GM12878 (cell line): ENCODE results near the gene FREM3. TPM values are rescaled to one million over a fixed set of nuclear protein-coding genes. Genes with fewer than 3 reads are reported as not detected.

Experiments used
- ATAC-seq: fragments of 200-7000 bp; cut with Tn5 transposase; 3 replicates; pipeline ENCODE4 v1.9.1; 2020; ENCODE audit warnings: mild to moderate bottlenecking, moderate library complexity
- BruUV-seq: library from RNA; stranded (reverse); fragments of 400-500 nt; replicated peaks from 2 replicates; lab custom pipeline; 2021; lab: Mats Ljungman, UMichigan
- CTCF ChIA-PET: fragments of 300-600 bp; sonication (Branson Sonifier 250); formaldehyde crosslinking; extraction: SDS; loops from one replicate; lab custom pipeline; 2021; ENCODE audit warnings: inconsistent platforms; lab: Yijun Ruan, JAX
- POLR2A ChIA-PET: fragments of 350-600 bp; formaldehyde crosslinking; extraction: SDS; loops from one replicate; lab custom pipeline; 2021; ENCODE audit warnings: inconsistent platforms; lab: Charles Lee
- RAD21 ChIA-PET: fragments of 300-600 bp; sonication (Branson Sonifier 250); formaldehyde crosslinking; loops from one replicate; lab custom pipeline; 2023; ENCODE audit warnings: antibody characterized with exemption; ENCODE audit not compliant: unreplicated experiment; lab: Charles Lee
- SMC1A ChIA-PET: fragments of 300-600 bp; sonication (Branson Sonifier 250); formaldehyde crosslinking; loops from one replicate; lab custom pipeline; 2023; ENCODE audit not compliant: unreplicated experiment, uncharacterized antibody; lab: Charles Lee
- DNase-seq: peaks from one replicate; pipeline ENCODE4 v3.0.0-alpha.2; 2011; ENCODE audit warnings: low read depth, low spot score
- FAIRE-seq: peaks from 3 replicates; lab custom pipeline; 2011; peaks lifted over from hg19 to GRCh38; lab: Jason Lieb, UNC
- H2AFZ ChIP-seq: 2 replicates; pipeline ENCODE4 v1.6.0; 2011; ENCODE audit warnings: low read depth, low read length, control low read depth; ENCODE audit not compliant: control insufficient read depth
- H3K27ac ChIP-seq: 2 replicates; pipeline ENCODE4 v1.5.1; 2011; ENCODE audit warnings: control low read depth; ENCODE audit not compliant: control insufficient read depth, insufficient read depth
- H3K27me3 ChIP-seq, 2 experiments: replicated peaks in 1 of 2; 2 replicates each; pipeline versions ENCODE4 v1.6.0 to v1.6.1; 2011; ENCODE audit warnings: low read length in 1 of 2; ENCODE audit not compliant: control insufficient read depth in 2 of 2, insufficient read depth in 2 of 2
- H3K36me3 ChIP-seq, 2 experiments: 2 replicates each; pipeline ENCODE4 v1.5.1; 2011; ENCODE audit warnings: low read length in 1 of 2; ENCODE audit not compliant: control insufficient read depth in 2 of 2, insufficient read depth in 2 of 2
- H3K4me1 ChIP-seq: 2 replicates; pipeline ENCODE4 v1.6.1; 2011; ENCODE audit warnings: mild to moderate bottlenecking, low read length, moderate library complexity, mixed read lengths; ENCODE audit not compliant: control insufficient read depth, insufficient read depth
- H3K4me2 ChIP-seq: 2 replicates; pipeline ENCODE4 v1.6.0; 2011; ENCODE audit warnings: control low read depth; ENCODE audit not compliant: control insufficient read depth, insufficient read depth
- H3K4me3 ChIP-seq: fragments of 200-600 bp; sonication (generic); 2 replicates; pipeline ENCODE4 v1.5.1; 2016
- H3K79me2 ChIP-seq: 2 replicates; pipeline ENCODE4 v1.6.0; 2011; ENCODE audit warnings: low read length; ENCODE audit not compliant: control insufficient read depth, insufficient read depth
- H3K9ac ChIP-seq: 2 replicates; pipeline ENCODE4 v1.8.0; 2011; ENCODE audit warnings: low read length, control low read depth, mixed read lengths; ENCODE audit not compliant: control insufficient read depth, insufficient read depth
- H3K9me3 ChIP-seq: replicated peaks from 3 replicates; pipeline ENCODE4 v1.5.1; 2011; ENCODE audit warnings: mild to moderate bottlenecking, low read length; ENCODE audit not compliant: control insufficient read depth, insufficient read depth
- H4K20me1 ChIP-seq: 2 replicates; pipeline ENCODE4 v1.6.0; 2011; ENCODE audit not compliant: control insufficient read depth, insufficient read depth
- BACH1 ChIP-seq: fragments of 450-650 bp; IDR thresholded peaks from 2 replicates; pipeline ENCODE4 v1.6.1; 2017; ENCODE audit warnings: mild to moderate bottlenecking, borderline replicate concordance
- CBX3 ChIP-seq: fragments of 200-600 bp; sonication (generic); IDR thresholded peaks from 2 replicates; pipeline ENCODE4 v1.6.1; 2016; ENCODE audit warnings: low read depth, borderline replicate concordance
- CHD4 ChIP-seq: fragments of 200-600 bp; sonication (generic); IDR thresholded peaks from 2 replicates; pipeline ENCODE4 v1.6.1; 2016; ENCODE audit warnings: mild to moderate bottlenecking
- ELK1 ChIP-seq: IDR thresholded peaks from 2 replicates; pipeline ENCODE4 v1.6.1; 2012; ENCODE audit warnings: low read depth, low read length, improper control_type of control experiment
- HCFC1 ChIP-seq: fragments of 150-350 bp; IDR thresholded peaks from 2 replicates; pipeline ENCODE4 v1.6.1; 2014; ENCODE audit warnings: low read length
- HDAC2 ChIP-seq: fragments of 200-600 bp; sonication (generic); IDR thresholded peaks from 2 replicates; pipeline ENCODE4 v1.6.1; 2017
- KDM1A ChIP-seq: fragments of 200-600 bp; sonication (generic); IDR thresholded peaks from 2 replicates; pipeline ENCODE4 v1.6.1; 2016; ENCODE audit warnings: borderline replicate concordance
- NFXL1 ChIP-seq: fragments of 450-650 bp; IDR thresholded peaks from 2 replicates; pipeline ENCODE4 v1.6.1; 2017; ENCODE audit warnings: antibody characterized with exemption, mild to moderate bottlenecking, borderline replicate concordance
- SKIL ChIP-seq: fragments of 450-650 bp; IDR thresholded peaks from 2 replicates; pipeline ENCODE4 v1.6.1; 2017; ENCODE audit warnings: mild to moderate bottlenecking, low read depth, inconsistent platforms; ENCODE audit not compliant: poor library complexity, severe bottlenecking
- SMC3 ChIP-seq: IDR thresholded peaks from 2 replicates; pipeline ENCODE4 v1.6.1; 2011; ENCODE audit warnings: low read length, improper control_type of control experiment, borderline replicate concordance
- SREBF1 ChIP-seq: IDR thresholded peaks from 2 replicates; pipeline ENCODE4 v1.6.1; 2012; ENCODE audit warnings: mild to moderate bottlenecking, low read length
- SUPT20H ChIP-seq: IDR thresholded peaks from 2 replicates; pipeline ENCODE4 v1.6.1; 2011; ENCODE audit warnings: low read depth, mild to moderate bottlenecking, low read length, moderate library complexity, borderline replicate concordance; ENCODE audit not compliant: control insufficient read depth
- TARDBP ChIP-seq: IDR thresholded peaks from 2 replicates; pipeline ENCODE4 v1.6.1; 2016; ENCODE audit warnings: borderline replicate concordance
- ZNF24 ChIP-seq: fragments of 450-650 bp; IDR thresholded peaks from 2 replicates; pipeline ENCODE4 v1.6.1; 2017; ENCODE audit warnings: antibody characterized with exemption, mild to moderate bottlenecking
- ZNF687 ChIP-seq: fragments of 450-650 bp; IDR thresholded peaks from 2 replicates; pipeline ENCODE4 v1.6.1; 2017; ENCODE audit warnings: mild to moderate bottlenecking, moderate library complexity
- WGBS: methylation state at CpG from one replicate; pipeline ENCODE4 v1.1.6; 2016; ENCODE audit warnings: low lambda C conversion rate; ENCODE audit not compliant: insufficient replicate concordance, insufficient coverage; ENCODE audit errors: missing lambda C conversion rate; 5-methylcytosine and 5-hydroxymethylcytosine counted together
- in situ Hi-C: fragments of 300-500 bp; cut with MboI; formaldehyde crosslinking; loops from 9 replicates; pipeline ENCODE4 v1.14.3; 2018; ENCODE audit warnings: mixed read lengths
- intact Hi-C: fragments of 100-400 bp; cut with micrococcal nuclease; formaldehyde crosslinking; loops from one replicate; pipeline ENCODE4 v1.14.2; 2022; ENCODE audit not compliant: unreplicated experiment
- polyA plus RNA-seq, 11 experiments: library from polyadenylated mRNA; depleted of rRNA in 4 of 11; unstranded in 6 of 11; stranded (reverse) in 5 of 11; fragments of >200 nt; fragmentation: Nextera tagmentation in 4 of 11; fragmentation: Illumina TruSeq in 1 of 11; extraction: Ambion mirVana in 4 of 11; extraction: Trizol in 1 of 11; gene quantifications; 1 replicate in 1 of 11; 2 replicates in 10 of 11; pipeline versions ENCODE4 v1.2.1 to v1.2.3, GENCODE V29; 2011 to 2016; ENCODE audit warnings: inconsistent platforms in 2 of 11, missing spikeins in 2 of 11, low read depth in 1 of 11
- total RNA-seq, 4 experiments: library from RNA; depleted of rRNA in 3 of 4; stranded (reverse); fragments of >200 nt in 3 of 4; fragmentation: Illumina TruSeq in 1 of 4; extraction: Trizol in 1 of 4; gene quantifications; 2 replicates each; pipeline versions ENCODE4 v1.2.1 to v1.2.3, GENCODE V29; 2013 to 2021

The FREM3 gene
- total and polyA plus RNA-seq, 10 of the 15 experiments (the other 5 are each of a cell fraction or from before 2014, with no cell fraction given) = not detected

- no peak for TF ChIP-seq HCFC1
- TF ChIP-seq SUPT20H = no peak
- TF ChIP-seq CBX3 = no peak
- TF ChIP-seq ZNF687 = no peak
- no peak for TF ChIP-seq CHD4
- TF ChIP-seq BACH1 = no peak
- no peak for TF ChIP-seq ELK1
- TF ChIP-seq SMC3 = no peak
- no peak for TF ChIP-seq HDAC2
- no peak for TF ChIP-seq SKIL
- no peak for TF ChIP-seq ZNF24
- no peak for TF ChIP-seq NFXL1
- no peak for TF ChIP-seq TARDBP
- TF ChIP-seq SREBF1 = no peak
- TF ChIP-seq KDM1A = no peak
- TF ChIP-seq, all 136 proteins: peak for 0
- Histone ChIP-seq H3K27ac (no peak overlapping the region), H3K4me3 (no peak overlapping the region), H3K36me3 (no peaks in the 10 kb centered on the region), H4K20me1 (no peaks in the 10 kb centered on the region), H3K27me3 (no peaks in the 10 kb centered on the region), H3K79me2 (no peaks in the 10 kb centered on the region), H3K4me1 (peaks cover 5% of the 10 kb centered on the region; the same call in 1 of the 2 replicates), H3K9me3 (no peaks in the 10 kb centered on the region), H3K4me2 (no peak overlapping the region), H3K9ac (no peak overlapping the region), H2AFZ (no peak overlapping the region)
- ChIA-PET CTCF (no interaction called here), SMC1A (no interaction called here), RAD21 (no interaction called here), POLR2A (no interaction called here)
- intact Hi-C loops = no loop called here
- 43% methylated on average over 2 of the region's 2 CpGs for WGBS
- BruUV-seq = no TSS peak
- FAIRE-seq (no peak), ATAC-seq (no peak), DNase-seq (no peak)
- in situ Hi-C loops = loop anchor here (25.0 kb wide), 1 partner anchor 348 kb away; the partner anchor contains the start of gene GYPE
These were observed 136.0 kb downstream of the FREM3 start for GRCh38 chr4:143564472-143564871.
